NCI-H128 (cell line): ENCODE data around the gene SNAPC2.

Source experiments
- DNase-seq: peaks from one replicate; lab custom pipeline; 2025; ENCODE audit not compliant: unreplicated experiment; lab: John Stamatoyannopoulos, UW

The SNAPC2 gene

GRCh38 chr19:7919610-7920518 is at the start of gene SNAPC2:
TSS of gene SNAPC2 (plus strand) at chr19:7920338. CDS start at chr19:7920367, 29 bp downstream.
- DNase-seq: peak; percentile 82

GRCh38 chr19:7870571-7871436 is 49.3 kb upstream of the SNAPC2 start:
- DNase-seq: no peak

GRCh38 chr19:7871437-7872305 is 48.5 kb upstream of the SNAPC2 start:
- DNase-seq: peak; percentile 65

- no peak for DNase-seq
These were observed 47.6 kb upstream of the SNAPC2 start for GRCh38 chr19:7872306-7873204.

GRCh38 chr19:7873304-7874075 is 46.6 kb upstream of the SNAPC2 start:
- no peak for DNase-seq

GRCh38 chr19:7874076-7874896 is 45.9 kb upstream of the SNAPC2 start, which contains the start of gene PRR36:
TSS of gene PRR36 (minus strand) at chr19:7874390. CDS start at chr19:7873689, 701 bp downstream.
- DNase-seq: peak; percentile 77

- no peak for DNase-seq
These were observed 45.3 kb upstream of the SNAPC2 start for GRCh38 chr19:7874897-7875273.

- DNase-seq: no peak
These were observed 42.8 kb upstream of the SNAPC2 start for GRCh38 chr19:7877249-7877836.

GRCh38 chr19:7879111-7879807 is 40.9 kb upstream of the SNAPC2 start:
- DNase-seq: no peak

- no peak for DNase-seq
These were observed 40.3 kb upstream of the SNAPC2 start for GRCh38 chr19:7879836-7880235.

- DNase-seq: no peak
These were observed 38.2 kb upstream of the SNAPC2 start for GRCh38 chr19:7881910-7882309.

GRCh38 chr19:7883105-7883504 is 37.0 kb upstream of the SNAPC2 start:
- no peak for DNase-seq

GRCh38 chr19:7883796-7884570 is 36.2 kb upstream of the SNAPC2 start:
- DNase-seq: no peak

GRCh38 chr19:7885818-7886217 is 34.3 kb upstream of the SNAPC2 start:
- no peak for DNase-seq

- DNase-seq: no peak
These were observed 32.6 kb upstream of the SNAPC2 start for GRCh38 chr19:7887408-7888144.
